Stimulated activated CD4-positive, alpha-beta T cell treated with anti-CD3 and anti-CD28 coated beads, Interleukin-4, amount 100 ng/mL, for 24 hours (primary cell): ENCODE data around the gene B3GNT3.
"Not testable (repeated sequence)": the region's sequence is repeated elsewhere in the genome, so short reads cannot be mapped to it uniquely, and the experiment has no call there.

Experiments used
- DNase-seq: peaks from one replicate; pipeline ENCODE4 v3.0.0-alpha.2; 2020

B3GNT3 gene

DNA sequence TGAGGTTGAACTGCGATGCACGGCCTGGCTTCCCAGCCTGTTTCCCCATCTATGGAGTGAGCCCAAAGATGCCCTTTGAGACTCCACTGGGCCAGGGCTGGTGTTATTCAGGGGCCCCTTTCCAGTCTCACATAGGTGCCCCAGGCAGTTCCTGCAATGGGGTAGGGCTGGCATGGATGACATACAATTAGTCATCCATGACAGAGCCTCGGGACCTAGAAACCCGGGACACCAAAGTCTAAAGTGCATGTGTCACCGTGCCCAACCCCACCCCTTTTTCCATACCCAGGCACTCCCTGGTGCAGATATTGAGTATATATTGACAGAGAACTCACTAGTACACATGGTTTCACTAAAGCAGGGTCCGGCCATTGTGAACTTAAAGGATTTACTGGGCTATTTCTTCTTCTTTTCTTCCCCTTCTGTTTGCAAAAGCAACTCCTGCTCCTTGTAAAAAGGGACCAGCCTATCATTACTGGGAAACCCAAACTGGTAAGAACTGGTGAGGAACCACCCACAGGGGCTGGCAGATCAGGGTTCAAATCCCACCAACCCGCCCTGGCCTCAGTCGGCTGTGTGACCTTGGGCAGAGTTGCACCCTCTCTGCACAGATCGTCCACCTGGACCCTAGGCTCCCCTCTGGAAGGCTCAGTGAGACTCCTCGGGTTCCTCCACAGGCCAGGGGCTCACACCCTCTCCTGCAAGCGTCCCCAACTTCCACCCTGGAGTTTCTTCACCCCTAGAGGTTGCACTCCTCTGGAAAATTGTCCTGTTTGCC, 2.7 kb downstream of the B3GNT3 start:
- peak; percentile 68 for DNase-seq

DNA sequence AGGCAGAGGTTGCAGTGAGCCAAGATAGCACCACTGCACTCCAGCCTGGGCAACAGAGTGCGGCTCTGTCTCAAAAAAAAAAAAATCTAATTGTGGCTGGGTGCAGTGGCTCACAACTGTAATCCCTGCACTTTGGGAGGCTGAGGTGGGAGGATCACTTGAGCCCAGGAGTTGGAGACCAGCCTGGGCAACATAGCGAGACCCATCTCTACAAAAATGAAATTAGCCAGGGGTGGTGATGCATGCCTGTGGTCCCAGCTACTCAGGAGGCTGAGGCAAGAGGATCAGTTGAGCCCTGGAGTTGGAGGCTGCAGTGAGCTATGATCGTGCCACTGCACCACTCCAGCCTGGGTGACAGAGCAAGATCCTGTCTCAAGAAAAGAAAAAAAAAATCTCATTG, 3.7 kb downstream of the B3GNT3 start:
- DNase-seq: not testable (repeated sequence)

DNA sequence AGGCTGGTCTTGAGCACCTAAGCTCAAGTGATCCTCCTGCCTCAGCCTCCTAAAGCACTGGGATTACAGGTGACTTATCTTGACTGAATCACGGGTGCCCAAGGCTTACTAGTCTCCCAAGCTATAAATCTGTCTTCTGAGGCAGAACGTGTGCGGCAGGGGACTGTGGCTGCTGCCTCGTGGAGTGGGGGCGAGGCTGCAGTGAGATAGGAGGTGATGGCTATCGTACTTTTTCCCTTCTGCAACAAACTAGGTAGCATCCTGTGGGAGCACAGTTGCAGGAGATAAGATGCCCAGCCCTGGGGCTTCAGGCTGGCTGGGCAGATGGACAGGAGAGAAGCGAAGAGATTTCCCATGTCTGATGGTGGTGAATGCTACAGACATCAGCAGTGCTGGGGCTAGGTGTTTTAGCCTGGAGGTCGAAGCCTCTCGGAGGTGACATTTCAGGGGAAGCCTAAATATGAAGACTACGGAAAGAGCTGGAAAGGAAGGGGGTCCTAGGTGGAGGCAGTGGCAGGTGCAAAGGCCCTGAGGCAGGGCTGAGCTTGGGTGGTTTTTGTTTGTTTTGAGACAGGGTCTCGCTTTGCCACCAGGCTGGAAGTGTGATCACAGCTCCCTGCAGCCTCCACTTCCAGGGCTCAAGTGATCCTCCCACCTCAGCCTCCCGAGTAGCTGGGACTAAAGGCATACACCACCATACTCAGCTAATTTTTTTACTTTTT, 7.4 kb downstream of the B3GNT3 start:
- no peak for DNase-seq

DNA sequence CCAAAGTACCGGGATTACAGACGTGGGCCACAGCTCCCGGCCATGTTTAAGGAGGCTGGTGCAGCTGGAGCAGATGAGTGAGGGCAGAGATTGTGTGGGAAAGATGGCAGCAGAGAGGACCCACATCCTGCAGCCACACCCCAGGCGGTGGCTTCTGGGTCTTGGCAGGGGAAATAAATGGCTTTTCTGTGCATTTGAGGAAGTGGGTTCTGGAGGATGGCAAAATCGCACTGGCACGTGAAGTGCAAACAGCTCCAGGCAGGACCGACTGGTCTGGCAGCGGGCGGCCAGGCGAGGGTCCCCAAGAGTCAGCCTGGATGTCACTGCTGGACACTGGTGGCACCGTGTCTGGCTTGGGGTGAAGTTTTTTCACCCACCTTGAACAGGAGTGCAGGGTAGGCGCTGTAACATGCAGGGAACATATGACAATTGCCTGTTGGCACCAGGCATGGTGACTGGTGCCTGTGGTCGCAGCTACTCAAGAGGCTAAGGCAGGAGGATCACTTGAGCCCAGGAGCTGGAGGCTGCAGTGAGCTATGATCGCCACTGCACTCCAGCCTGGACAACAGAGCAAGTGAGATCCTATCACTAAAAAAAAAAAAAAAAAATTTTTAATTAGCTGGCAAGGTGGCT, 8.4 kb downstream of the B3GNT3 start:
- no peak for DNase-seq

DNA sequence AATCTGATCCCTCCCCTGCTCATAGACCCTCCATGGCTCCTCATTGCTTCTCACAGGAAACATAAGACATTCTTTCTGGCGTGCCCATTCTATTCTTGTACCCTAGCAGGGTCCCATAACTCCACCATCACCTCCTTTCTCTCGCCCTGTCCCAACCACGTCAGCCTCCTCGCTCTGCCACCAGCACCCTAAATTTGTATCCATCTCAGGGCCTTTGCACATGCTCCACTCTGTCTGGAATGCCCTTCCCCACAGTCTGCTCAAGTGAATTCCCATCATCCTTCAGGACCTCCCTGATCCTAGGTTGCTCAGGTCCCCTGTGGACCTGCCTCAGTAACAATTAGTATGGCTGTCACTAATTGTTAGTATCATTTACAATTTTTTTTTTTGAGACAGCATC, 10.5 kb downstream of the B3GNT3 start:
- no peak for DNase-seq

DNA sequence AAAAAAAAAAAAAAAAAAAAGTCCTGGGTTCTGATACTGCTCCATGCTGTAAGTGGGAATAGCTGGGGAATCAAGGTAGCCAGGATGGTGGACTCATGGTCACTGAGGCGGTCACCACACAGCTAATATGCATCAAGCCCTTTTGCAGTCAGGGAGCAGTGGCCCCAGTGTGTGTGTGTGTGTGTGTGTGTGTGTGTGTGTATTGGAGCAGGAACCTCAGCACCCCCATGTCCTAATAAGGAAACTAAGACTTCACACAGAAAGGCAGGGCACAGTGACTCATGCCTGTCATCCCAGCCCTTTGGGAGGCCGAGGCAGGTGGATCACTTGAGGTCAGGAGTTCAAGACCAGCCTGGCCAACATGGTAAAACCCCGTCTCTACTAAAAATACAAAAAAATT, 12.0 kb downstream of the B3GNT3 start:
- no peak for DNase-seq

DNA sequence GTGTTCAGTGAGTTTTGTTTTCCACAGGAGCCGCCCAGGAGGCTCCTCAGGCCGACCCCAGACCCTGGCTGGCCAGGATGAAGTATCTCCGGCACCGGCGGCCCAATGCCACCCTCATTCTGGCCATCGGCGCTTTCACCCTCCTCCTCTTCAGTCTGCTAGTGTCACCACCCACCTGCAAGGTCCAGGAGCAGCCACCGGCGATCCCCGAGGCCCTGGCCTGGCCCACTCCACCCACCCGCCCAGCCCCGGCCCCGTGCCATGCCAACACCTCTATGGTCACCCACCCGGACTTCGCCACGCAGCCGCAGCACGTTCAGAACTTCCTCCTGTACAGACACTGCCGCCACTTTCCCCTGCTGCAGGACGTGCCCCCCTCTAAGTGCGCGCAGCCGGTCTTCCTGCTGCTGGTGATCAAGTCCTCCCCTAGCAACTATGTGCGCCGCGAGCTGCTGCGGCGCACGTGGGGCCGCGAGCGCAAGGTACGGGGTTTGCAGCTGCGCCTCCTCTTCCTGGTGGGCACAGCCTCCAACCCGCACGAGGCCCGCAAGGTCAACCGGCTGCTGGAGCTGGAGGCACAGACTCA, 12.9 kb downstream of the B3GNT3 start:
- no peak for DNase-seq

DNA sequence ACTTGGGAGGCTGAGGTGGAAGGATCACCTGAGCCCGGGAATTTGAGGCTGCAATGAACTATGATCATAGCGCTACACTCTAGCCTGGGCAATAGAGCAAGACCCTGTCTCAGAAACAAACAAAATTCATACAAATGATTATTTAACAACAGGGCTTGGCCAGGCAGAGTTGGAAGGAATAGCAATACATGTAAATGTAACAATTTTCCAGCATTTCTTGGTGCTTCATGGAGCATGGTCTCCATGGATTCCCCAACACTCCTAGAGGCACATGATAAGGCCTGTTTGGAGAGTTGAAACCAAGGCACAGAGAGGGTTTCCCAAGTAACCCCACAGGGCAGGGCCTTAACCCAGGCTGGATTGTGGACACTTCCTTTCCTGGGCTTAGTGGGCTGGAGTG, 16.2 kb downstream of the B3GNT3 start:
- no peak for DNase-seq

DNA sequence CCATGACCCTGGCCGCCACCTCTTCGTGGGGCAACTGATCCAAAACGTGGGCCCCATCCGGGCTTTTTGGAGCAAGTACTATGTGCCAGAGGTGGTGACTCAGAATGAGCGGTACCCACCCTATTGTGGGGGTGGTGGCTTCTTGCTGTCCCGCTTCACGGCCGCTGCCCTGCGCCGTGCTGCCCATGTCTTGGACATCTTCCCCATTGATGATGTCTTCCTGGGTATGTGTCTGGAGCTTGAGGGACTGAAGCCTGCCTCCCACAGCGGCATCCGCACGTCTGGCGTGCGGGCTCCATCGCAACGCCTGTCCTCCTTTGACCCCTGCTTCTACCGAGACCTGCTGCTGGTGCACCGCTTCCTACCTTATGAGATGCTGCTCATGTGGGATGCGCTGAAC, 16.7 kb downstream of the B3GNT3 start:
- no peak for DNase-seq

DNA sequence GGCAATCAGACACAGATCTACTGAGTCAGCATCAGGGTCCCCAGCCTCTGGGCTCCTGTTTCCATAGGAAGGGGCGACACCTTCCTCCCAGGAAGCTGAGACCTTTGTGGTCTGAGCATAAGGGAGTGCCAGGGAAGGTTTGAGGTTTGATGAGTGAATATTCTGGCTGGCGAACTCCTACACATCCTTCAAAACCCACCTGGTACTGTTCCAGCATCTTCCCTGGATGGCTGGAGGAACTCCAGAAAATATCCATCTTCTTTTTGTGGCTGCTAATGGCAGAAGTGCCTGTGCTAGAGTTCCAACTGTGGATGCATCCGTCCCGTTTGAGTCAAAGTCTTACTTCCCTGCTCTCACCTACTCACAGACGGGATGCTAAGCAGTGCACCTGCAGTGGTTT, 17.2 kb downstream of the B3GNT3 start:
- DNase-seq: no peak

DNA sequence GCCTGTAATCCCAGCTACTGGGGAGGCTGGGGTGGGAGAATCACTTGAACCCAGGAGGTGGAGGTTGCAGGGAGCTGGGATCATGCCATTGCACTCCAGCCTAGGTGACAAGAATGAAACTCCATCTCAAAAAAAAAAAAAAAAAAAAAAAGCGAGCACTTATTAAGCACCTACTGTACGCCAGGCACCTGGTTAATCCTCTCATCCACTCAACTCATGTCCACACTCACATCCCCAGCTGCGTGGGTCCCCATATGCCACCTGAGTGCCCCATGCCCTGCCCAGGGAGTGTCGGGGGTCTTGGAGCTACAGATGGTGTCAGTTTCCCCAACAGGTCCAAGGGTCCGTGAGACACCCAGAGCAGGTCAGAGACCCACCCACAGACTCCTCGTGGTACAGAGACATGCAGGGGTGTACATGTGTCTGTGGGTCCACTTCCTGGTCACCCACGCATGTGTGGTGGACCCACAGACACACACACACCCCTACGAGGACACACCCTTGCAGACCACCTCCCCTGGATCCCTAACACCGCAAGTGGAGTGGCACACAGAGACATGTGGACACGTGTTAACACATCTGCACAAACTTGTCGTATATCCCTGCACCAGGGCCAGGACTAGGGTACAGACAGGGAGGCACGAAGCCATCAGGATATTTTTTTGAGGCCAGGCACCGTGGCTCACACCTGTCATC, 22.9 kb downstream of the B3GNT3 start:
- no peak for DNase-seq

DNA sequence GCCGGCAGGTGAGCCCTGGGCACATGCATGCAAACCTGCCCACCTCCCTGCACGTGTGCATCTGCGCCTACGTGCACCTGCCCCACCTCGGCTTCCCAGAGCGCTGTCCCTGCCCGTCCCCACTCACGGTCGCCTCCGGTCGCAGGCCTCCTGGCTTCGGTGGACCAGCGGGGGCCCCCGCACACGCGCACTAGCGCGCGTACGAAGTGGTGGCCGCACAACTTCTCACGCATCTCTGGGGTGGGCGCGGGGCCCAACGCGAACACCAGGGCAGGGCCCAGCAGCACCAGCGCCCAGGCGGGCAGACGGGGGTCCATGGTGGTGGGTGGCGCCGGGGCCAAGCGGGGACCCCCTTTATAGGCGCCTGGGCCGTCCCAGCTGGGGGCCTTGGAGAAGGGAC, 26.3 kb downstream of the B3GNT3 start, which contains the start of gene INSL3:
TSS of gene INSL3 (minus strand) at position 330 of the 400 bp plus-strand sequence. CDS start at position 317, 13 bp downstream.
- no peak for DNase-seq

DNA sequence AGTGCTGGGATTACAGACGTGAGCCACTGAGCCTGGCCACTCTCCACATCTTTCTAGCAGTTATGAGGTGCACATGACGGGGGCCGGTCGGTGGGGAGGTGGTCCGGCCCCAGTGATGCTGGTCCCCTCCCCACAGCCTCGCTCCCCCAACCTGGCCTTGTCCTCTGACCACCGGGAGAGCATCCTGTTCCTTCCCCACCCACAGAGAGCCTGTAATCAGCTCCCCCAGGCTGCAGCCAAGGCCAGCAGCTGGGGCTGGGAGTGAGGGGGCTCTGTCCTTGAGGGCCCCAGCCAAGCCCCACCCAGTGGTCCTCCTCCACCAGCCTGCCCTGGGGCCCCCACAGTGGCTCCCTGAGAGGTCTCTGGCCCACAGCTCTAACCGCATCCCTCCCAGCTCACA, 29.4 kb downstream of the B3GNT3 start:
- DNase-seq: no peak

DNA sequence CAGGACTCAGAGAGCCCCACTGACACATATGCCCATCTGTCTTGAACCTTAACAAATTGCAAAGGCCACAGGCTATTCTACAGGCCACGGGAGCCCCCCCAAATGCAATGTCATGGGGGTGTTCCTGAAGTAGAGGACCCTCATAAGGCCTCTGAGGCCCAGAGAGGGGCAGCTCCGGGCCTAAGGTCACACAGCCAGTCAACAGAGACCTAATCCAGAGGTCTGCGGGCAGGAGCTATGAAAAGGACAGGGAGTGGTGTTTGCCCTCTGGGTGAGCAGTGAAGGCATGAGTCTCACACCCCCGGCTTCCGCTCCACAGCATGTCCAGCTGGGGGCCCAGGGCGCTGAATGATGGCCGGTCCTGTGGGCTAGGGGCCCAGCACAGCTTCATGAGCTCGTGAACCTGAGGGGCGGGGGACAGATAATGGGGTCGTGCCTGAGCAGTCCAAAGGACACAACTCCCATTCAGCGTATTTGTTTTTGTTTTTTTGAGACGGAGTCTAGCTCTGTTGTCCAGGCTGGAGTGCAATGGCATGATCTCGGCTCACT, 31.6 kb downstream of the B3GNT3 start:
- DNase-seq: no peak

DNA sequence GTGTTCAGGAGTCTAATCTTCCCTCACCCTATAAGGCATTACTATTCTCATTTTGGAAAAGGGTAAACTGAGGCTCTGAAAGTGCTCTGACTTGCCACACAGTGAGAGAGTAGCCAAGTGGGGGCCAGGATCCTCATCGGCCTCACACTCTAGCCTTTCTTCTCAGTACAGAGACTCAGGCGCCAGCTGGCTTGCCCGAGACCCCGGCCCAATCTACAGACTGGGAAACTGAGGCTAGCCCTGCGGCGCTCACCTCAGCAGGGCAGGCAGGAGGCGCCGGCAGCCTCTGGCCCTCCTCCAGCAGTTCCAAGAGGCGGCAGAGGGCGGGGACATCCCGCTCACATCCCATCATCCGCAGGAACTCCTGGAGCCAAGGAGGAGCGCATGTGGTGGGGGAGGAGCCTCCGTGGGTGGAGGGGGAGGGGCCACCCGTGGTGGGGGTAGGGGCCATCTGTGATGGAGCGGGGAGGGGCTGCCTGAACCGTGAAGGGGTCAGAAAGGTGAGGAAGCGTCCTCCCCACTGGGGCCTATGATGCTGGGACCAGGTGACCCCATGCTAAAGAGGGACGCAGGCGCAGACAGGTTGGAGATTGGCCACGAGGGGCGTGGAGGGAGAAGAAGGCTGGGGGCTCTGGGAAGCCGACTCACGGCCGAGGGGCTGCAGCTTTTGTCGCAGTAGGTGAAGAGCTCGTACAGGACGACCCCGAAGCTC, 35.1 kb downstream of the B3GNT3 start:
- no peak for DNase-seq

DNA sequence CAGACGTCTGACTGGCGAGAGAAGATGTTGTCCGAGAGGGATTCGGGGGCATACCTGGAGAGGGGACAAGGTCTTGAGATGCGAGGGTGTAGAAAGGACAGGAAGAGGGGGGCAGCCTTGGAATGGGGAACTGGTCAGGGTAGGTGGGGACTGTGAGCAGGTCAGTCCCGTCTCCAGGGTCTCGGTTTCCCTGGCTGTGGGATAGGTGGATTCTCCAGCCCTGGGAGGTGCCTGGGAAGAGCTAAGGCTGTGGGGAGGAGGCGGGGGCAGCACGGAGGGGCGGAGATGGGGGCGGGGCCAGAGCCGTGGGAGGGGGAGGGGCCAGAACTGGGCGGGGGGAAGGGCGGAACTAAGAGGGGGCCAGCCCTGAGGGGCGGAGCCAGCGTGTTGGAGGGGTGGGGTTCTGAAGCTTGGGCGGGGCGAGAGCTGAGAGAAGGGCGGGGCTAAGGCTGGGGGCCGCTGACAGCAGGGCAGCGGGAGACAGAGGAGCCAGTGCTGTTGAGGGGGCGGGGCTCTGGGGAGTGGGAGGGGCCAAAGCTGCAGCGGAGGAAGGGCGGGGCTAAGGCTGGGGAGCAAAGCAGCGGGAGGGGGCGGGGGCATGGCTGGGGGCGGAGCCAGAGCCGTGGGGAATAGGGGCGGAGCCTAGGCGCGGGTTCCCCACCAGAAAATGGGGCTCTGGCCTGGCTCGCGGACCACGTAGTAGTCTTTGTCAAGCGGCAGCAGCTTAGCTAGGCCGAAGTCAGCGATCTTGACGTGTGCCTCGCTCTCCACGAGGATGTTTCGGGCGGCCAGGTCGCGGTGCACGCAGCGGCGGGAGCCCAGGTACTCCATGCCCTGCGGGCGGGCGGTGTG, 35.9 kb downstream of the B3GNT3 start:
- peak; percentile 55 for DNase-seq

DNA sequence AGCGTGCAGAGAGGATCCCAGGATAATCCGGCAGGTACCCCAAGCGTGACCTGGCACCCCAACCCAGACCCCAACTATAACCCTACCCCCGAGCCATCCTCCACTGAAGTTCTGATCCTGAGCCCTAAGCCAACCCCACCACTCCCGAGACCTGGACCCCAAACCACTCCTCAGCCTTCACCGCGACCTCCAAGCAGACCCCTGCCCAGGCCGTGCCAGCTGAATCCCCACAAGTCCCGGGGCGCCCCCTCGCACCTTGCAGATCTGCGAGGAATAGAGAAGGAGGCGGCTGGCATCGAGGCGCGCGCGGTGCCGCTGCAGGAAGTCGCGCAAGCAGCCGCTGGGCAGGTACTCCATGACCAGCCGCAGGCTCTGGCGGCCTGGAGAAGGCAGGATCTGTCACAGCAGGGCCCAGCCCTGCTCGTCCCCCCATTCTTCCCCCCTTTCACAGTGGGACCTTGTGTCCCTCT, 36.5 kb downstream of the B3GNT3 start:
- DNase-seq: no peak

DNA sequence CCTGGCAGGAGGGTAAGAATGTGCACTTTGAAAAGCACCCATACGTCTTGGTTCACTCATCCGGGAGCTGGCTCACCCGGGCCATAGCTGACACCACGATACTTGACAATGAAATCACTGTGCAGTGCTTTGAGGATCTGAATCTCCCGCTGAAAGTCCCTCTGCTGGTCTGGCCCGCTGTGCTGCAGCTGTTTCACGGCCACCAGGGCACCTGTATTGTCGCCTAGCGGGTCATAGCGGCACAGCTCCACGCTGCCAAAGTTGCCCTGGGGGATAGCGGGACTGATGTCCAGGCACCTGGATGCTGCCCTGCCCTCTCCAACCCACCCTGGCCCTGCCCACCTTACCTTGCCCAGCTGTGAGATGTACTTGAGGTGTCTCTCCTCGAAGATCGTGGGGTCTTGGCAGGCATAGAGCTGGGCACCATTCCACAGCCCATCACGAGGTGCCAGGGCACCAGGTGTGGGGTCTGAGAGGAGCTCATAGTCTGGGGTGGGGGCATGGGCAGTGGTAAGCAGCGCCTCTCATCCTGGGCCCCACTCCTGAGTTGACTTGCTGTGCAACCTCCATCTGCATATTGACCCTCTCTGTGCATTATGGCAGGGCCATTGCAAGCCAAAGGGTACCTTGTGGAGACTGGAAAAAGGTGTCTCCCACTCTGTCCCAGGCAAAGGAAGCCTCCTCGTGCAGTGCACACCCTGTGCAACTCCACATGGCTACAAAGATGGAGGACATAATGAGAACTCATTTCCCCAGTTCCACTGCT, 37.7 kb downstream of the B3GNT3 start:
- DNase-seq: no peak

DNA sequence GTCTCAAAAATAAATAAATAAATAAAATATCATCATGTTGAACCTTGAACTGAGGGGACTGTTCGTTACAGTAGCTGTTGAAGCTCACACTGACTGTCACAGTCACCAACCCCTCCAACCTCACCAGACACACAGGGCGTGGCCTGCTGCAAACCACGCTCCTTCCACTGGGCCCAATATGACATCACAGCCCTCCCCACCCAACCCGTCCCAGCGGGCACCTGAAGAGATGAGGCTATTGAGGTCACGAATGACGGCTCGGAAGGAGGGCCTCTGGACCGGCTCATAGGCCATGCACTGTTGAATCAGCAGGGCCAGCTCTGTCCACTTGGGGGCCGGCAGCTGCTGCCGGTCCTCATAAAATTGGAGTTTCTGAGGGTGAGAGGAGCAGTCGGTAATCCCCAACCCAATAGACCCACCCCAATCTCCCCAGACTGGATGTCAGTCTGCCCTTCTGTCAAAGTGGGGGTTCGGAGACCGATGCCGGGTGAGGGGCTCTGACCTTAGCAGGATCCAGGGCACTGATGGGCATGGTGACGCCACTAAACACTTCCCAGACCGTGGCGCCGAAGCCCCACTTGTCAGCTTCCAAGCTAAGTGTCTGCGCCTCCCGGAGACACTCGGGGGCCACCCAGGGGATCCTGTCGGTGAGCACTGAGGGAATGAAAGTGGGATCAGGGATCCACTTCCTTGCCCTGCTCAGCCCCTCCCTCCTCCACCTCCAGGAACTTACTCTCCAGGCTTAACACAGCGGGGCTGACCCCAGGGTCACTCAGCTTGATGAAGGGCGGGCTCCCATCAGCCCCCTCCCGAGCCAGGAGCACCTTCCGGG, 39.6 kb downstream of the B3GNT3 start:
- no peak for DNase-seq
